ENCODE measurements around the gene KAZN. TPM values are rescaled to one million over a fixed set of nuclear protein-coding genes. Genes with fewer than 3 reads are reported as not detected.

The KAZN gene
- total RNA-seq, 1 experiment from 2014 or later: 6.5 TPM

DNA sequence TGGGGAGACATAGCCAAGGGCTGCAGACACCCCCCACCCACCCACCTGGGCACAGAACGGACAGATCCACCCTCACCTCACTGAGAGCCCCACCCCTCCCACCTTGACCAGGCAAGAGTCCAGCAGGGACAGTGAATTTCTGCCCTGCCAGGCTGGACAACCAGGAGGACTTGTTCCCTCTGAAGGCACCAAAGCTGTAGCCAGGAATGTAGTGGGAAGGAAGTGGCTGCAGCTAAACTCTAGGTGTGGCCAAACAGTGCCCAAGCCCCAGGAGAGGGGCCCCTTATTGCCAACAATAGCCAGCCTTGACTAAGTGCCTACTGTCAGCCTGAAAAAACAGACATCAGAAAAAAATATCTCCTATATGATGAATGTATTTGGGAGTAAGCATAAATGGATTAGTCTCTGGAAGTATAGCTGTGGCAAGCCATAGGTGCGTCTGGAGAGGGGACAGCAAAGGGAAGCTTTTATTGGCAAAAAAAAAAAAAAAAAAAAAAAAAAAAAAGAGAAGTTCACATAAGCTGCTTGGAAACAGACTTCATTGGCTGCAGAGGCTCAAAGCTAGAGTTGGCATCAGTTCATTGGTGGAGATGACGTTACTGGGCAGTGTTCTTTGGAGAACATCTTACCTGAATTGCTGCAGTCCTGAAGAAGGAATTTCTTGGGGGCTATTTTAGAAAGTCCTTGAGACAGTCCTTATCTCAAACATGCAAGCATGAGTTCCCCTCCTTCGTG is 490.9 kb downstream of the KAZN start:
- in situ Hi-C loops (cut with HindIII; ENCODE audit: low pct_unique_long_range_greater_than_20kb, low sequenced_read_pairs): loop anchor here (25.0 kb wide), 1 partner anchor 327 kb away; no protein-coding TSS in a partner anchor
- DNase-seq (ENCODE audit: low read depth, low spot score): peak; percentile 51

DNA sequence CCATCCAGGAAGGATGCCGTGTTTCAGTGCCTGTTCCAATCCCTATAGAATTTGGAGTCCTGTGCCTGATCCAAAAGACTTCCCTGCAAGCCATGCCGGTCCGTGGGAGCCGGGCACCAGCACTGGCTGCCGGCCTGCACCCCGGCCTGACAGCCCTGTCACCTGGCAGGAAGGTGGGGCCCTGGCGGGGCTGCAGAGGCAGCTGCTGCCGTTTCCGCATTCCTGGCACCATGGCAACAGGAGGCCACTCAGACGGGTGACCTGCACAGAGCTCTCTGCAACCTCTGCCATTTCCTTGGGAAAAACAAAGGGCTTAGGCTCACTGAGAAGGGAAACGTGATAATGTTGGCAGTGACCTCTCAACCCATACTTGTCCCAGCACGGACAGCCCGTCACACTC is 491.9 kb downstream of the KAZN start:
- no peak for DNase-seq (ENCODE audit: low read depth, low spot score)
- in situ Hi-C loops (cut with HindIII; ENCODE audit: low pct_unique_long_range_greater_than_20kb, low sequenced_read_pairs): loop anchor here (25.0 kb wide), 1 partner anchor 328 kb away; no protein-coding TSS in a partner anchor

DNA sequence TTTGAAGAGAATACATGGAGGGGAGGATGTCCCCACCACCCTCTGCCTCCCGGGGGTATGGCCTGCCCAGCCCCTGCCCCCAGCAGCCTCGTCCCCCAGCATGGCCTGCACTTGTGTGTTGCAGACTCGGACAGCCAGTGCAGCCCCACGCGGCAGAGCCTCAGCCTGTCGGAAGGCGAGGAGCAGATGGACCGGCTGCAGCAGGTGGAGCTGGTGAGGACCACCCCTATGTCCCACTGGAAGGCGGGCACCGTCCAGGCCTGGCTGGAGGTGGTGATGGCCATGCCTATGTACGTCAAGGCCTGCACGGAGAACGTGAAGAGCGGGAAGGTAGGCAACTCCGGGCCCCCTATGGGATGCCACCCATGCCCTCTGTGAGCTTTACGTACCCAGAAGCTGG is 495.6 kb downstream of the KAZN start:
- DNase-seq (ENCODE audit: low read depth, low spot score): no peak
- in situ Hi-C loops (cut with HindIII; ENCODE audit: low pct_unique_long_range_greater_than_20kb, low sequenced_read_pairs): loop anchor here (25.0 kb wide), 1 partner anchor 332 kb away; no protein-coding TSS in a partner anchor

DNA sequence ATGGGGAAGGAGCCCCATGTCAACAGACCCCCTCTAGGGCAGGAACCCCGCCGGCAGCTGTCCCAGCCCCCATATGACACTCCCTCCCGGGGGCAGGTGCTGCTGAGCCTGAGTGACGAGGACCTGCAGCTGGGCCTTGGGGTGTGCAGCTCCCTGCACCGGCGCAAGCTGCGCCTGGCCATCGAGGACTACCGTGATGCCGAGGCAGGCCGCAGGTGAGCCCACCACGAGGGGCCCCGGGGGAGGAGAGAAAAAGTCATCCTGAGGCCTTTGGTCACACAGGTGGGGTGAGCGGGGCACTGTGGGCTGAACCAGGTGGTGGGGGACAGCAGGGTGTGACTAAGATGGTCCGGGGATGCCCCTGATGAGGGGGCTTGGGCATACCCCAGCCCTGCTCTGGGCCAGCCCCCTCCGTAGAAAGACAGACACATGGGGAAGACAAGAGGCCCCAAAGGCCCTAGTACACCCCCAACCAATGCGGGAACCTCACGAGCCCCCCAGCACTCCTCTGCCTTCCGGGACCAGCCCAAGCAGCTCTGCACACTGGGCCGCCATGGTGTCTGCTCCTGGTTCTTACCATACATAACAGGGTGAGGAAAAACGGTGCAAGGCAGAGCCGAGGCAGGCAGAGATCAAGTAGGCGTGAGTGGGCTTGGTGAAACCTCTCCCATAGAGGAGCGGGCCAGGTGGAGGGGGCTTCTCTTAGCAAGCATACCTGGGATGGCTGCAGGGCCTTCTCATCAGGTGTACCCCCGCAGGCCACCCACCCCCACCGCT is 496.4 kb downstream of the KAZN start:
- DNase-seq (ENCODE audit: low read depth, low spot score): no peak
- in situ Hi-C loops (cut with HindIII; ENCODE audit: low pct_unique_long_range_greater_than_20kb, low sequenced_read_pairs): loop anchor here (25.0 kb wide), 1 partner anchor 333 kb away; no protein-coding TSS in a partner anchor

DNA sequence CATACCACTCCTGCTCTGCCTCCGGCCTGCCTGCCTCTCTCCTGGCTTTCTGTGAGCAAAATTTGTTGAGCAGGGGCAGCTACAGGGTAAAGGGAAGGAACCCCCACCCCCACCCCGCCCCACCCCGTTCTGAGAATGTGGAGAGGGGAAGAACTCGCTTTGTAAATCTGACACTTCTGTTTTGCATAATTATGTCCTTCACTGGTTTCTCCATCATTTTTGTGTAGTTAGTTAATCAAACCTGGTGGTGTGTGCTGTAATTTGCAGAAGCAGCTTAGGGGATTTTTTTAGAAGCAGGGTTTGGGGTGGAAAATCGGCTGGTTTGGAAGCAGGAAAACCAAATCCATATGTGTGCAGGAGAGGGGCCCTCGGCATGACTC is 497.0 kb downstream of the KAZN start:
- in situ Hi-C loops (cut with HindIII; ENCODE audit: low pct_unique_long_range_greater_than_20kb, low sequenced_read_pairs): loop anchor here (25.0 kb wide), 1 partner anchor 333 kb away; no protein-coding TSS in a partner anchor

DNA sequence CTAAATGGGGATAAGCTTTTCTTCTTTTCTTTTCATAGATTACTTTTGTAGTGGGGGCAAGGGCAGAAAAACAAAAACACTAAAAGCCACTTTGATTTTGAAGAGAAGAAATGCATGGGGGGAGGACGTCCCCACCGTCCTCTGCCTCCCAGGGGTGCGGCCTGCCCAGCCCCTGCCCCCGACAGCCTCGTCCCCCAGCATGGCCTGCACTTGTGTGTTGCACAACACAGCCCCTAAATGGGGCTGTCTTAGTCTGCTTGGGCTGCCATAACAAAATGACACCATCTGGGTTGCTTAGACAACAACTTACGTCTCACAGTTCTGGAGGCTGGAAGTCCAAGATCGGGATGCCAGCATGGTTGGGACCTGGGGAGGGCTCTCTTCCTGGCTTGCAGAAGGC is 497.8 kb downstream of the KAZN start:
- in situ Hi-C loops (cut with HindIII; ENCODE audit: low pct_unique_long_range_greater_than_20kb, low sequenced_read_pairs): loop anchor here (25.0 kb wide), 1 partner anchor 334 kb away; no protein-coding TSS in a partner anchor
- DNase-seq (ENCODE audit: low read depth, low spot score): no peak

More for the DNA sequence above, 497.0 kb downstream of the KAZN start:
- DNase-seq (ENCODE audit: low read depth, low spot score): no peak

DNA sequence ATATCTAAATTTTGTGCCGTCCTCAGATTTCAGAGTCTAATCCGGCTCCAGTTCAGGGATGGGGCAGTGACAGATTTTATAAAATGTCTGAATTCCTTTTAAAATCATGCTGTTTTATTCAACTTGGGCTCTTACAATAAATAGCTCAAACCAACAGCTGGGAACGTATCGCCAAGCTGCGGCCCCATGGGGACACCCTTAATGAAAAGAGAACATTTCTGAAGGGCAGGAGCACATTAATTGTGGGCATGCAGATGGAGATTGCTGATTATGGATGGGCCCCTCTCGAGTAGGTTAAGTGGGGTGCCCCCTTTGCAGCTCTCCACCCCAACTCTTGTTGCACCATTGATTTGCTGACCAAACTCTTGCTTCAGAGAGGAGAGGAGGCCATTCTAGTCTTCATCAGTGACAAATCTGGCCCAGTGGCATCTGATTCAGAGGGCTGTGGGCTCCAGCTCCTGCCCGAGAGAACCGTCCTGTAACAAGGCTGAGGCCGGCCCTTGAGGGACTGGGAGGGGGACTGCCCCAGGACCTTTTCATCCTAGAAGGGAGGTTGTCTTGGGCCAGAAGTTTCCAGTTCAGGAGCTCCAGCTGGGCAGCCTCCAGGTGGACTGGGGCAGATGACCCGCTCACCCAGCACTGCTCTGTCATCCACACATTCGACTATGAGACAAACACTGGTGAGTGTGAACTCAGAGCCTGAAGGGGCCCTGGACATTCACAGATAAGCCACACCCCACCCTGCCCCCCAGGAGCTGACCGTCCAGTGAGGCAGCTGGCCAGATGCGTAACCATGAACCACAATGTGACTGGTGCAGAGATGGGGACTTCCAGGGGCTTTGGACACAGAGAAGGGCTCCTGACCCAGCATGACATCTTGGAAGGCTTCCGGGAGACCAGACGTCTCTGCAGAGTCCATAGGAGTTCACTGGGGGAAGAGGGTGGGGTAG is 500.0 kb downstream of the KAZN start:
- in situ Hi-C loops (cut with HindIII; ENCODE audit: low pct_unique_long_range_greater_than_20kb, low sequenced_read_pairs): loop anchor here (25.0 kb wide), 1 partner anchor 336 kb away; no protein-coding TSS in a partner anchor
- no peak for DNase-seq (ENCODE audit: low read depth, low spot score)

DNA sequence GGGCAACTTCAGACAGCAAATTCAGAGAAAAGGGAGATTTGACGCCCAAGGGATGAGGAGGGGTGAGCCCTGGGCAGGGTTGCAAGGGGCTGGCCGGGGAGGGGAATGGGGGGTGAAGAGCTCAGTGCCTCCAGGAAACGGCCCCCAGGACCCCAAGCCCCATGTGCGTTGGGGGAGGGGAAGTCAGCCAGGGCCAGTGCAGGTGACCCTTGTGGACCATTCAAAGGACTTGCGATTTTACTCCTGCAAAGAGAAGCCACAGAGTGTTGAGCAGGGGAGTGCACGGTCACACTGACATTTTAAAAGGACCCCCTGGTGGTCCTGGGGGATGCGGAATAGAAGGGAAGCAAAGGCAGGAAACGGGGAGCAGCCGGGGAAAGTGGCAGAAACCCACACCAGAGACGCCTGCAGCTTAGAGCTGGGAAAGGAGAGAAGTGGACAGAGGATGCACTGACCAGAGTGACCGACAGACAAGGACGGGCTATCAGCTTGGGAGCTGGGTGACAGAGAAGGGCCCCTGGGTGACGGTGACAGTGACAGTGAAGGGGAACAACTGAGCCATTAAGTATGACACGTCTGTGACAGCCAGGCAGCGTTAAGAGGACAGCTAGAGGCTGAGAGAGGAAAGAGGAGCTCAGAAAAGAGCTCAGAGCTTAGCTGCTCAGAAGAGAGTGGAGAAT is 501.1 kb downstream of the KAZN start:
- in situ Hi-C loops (cut with HindIII; ENCODE audit: low pct_unique_long_range_greater_than_20kb, low sequenced_read_pairs): loop anchor here (25.0 kb wide), 1 partner anchor 337 kb away; no protein-coding TSS in a partner anchor
- DNase-seq (ENCODE audit: low read depth, low spot score): no peak

DNA sequence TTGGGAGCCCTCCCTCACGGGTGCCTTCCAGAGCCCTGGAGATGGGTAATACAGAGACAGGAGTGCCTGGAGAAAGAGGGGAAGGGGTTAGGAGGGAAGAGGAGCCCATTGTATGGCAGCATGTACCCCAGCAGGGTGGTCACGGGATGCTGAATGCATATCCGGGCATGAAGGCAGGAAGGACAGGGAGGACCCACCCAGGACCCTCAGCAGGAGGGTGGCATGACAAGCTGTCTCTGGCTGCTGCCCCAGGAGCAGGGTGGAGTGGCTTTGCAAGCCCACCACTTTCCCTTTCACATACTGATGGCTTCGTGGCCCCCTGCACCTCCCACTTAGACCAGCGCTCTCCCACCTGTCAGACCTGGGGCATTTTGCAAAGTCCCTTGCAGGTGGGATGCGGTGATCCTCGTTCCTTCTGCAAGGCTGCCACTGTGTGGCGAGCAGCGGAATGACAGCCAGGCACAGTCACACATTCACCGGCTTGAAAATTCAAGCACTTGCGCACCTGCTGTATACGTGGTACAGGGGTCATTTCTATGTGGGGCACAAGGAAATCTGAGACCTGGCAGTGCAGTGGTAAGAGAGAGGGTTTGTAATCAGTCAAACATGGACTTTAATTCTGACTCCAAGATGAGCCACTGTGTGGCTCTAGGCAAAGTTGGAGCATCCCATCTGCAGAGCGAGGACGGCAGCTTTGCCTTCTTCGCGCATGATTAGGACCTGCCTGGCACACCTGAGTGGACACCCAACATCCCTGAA is 501.8 kb downstream of the KAZN start:
- in situ Hi-C loops (cut with HindIII; ENCODE audit: low pct_unique_long_range_greater_than_20kb, low sequenced_read_pairs): no loop called here
- peak; percentile 49 for DNase-seq (ENCODE audit: low read depth, low spot score)

DNA sequence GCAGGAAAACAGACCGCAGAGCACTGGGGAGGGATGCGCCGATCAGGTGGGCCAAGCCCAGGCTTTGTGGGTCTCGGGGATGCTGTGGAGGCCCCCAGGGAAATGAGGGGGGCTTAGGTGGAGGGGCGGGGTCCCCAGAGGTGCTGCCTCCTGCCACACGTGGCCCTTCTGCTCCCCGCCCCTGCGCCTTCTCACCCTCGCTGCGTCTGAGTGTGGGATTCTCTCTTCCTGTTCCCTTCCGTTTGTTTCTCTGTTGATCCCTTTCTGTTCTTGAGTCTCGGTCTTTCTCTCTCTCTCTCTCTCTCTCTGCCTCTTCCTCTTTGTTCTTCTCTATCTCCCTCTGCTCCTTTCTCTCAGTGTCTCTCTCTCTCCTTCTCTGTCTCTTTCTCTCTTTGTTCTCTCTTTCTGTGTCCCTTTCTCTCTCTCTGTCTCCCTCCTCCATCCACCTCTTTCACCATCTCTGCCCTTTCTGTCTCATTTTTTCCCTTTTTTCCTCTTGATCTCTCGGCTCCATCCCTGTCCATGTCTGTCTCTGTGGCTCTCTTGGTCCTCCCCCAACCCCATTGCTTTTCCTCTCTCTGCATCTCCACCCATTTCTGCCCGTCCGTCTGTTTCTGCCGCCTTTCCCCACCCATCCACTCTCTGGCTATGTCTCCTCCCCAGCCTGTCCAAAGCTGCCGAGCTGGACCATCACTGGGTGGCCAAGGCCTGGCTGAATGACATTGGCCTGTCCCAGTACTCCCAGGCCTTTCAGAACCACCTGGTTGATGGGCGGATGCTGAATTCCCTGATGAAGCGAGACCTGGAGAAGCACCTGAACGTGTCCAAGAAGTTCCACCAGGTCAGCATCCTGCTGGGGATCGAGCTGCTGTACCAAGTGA is 502.6 kb downstream of the KAZN start:
- DNase-seq (ENCODE audit: low read depth, low spot score): no peak
- in situ Hi-C loops (cut with HindIII; ENCODE audit: low pct_unique_long_range_greater_than_20kb, low sequenced_read_pairs): no loop called here

DNA sequence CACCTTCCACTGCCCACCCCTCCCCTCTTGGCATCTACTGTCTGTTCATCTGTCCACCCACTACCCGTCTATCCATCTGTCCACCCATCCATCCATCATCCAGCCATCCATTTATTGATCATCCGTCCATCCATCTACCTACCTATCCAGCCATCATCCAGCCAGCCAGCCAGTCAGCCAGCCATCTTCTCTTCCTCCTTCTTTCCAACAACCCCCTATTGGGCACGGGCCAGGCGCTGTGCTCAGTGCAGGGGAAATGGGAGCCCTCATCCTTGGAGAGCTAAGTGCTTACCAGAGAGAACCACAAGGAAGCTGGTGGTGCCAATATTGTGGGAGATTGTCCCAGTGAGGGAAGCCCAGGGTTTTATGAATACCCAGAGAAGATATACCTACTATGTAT is 503.3 kb downstream of the KAZN start:
- no peak for DNase-seq (ENCODE audit: low read depth, low spot score)
- in situ Hi-C loops (cut with HindIII; ENCODE audit: low pct_unique_long_range_greater_than_20kb, low sequenced_read_pairs): no loop called here

DNA sequence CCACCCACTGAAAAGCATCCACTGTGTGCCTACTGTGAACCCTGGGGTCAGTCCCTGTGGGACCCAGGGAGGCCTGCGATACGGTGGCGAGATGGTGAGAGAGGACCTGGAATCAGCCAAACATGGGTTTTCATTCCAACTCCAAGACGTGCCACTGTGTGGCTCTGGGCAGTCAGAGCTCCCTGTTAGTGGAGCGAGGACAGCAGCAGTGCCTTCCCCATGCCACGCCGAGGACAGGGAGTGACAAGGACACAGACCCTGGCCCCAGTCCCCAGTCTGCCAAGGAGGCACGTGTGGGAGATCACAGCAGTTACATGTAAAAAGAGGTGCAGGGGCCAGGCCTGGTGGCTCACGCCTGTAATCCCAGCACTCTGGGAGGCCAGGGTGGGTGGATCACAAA is 504.2 kb downstream of the KAZN start:
- in situ Hi-C loops (cut with HindIII; ENCODE audit: low pct_unique_long_range_greater_than_20kb, low sequenced_read_pairs): no loop called here

DNA sequence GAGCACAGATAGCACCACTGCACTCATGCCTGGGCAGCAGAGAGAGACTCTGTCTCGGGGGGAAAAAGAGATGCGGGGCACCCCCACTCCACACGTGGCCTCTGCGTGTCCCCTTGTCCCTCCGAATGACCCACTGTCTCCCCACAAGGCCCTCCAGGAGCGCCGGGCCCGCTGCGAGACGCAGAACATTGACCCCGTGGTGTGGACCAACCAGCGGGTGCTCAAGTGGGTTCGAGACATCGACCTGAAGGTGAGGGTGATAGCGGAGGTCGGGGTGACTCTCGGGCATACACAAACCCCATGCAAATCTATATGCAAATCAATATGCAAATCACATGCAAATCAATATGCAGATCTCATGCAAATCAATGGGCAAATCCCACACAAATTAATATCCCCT is 504.7 kb downstream of the KAZN start:
- in situ Hi-C loops (cut with HindIII; ENCODE audit: low pct_unique_long_range_greater_than_20kb, low sequenced_read_pairs): no loop called here
- no peak for DNase-seq (ENCODE audit: low read depth, low spot score)

More for the DNA sequence above, 504.2 kb downstream of the KAZN start:
- DNase-seq (ENCODE audit: low read depth, low spot score): no peak

DNA sequence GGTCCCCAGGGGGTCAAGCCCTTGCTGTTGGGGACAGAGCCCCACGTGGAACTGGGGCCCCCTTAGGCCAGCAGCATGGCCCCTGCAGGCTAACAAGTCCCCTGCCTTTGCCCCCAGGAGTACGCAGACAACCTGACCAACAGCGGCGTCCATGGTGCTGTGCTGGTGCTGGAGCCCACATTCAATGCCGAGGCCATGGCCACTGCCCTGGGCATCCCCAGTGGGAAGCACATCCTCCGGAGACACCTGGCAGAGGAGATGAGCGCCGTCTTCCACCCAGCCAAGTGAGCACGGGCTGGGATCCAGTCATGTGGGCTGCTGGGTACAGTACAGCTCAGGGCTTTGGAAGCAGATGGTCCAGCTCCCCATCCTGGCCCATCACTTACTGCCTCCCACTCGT is 505.4 kb downstream of the KAZN start:
- no peak for DNase-seq (ENCODE audit: low read depth, low spot score)
- in situ Hi-C loops (cut with HindIII; ENCODE audit: low pct_unique_long_range_greater_than_20kb, low sequenced_read_pairs): no loop called here

DNA sequence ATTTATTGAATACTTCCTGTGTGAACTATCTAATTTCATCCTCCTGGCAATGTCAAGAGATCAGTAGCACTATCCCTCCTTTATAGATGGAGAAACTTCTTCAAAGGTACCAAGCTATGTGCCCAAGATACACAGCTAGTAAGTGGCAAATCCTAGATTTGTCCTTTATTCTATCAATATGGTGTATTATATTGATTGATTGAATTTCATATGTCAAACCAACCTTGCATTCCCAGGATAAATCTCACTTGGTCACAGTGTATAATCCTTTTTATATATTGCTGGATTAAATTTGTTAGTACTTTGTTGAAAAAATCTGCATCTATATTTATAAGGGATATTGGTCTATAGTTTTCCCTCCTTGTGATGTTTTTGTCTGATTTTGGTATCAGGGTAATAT is 506.3 kb downstream of the KAZN start:
- in situ Hi-C loops (cut with HindIII; ENCODE audit: low pct_unique_long_range_greater_than_20kb, low sequenced_read_pairs): no loop called here
- DNase-seq (ENCODE audit: low read depth, low spot score): no peak
